NCI-H2227 (cell line): ENCODE results near the gene ORMDL1.

Experiments
- DNase-seq: peaks from one replicate; lab custom pipeline; 2025; ENCODE audit not compliant: unreplicated experiment; lab: John Stamatoyannopoulos, UW

ORMDL1 gene, protein sequence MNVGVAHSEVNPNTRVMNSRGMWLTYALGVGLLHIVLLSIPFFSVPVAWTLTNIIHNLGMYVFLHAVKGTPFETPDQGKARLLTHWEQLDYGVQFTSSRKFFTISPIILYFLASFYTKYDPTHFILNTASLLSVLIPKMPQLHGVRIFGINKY

DNA sequence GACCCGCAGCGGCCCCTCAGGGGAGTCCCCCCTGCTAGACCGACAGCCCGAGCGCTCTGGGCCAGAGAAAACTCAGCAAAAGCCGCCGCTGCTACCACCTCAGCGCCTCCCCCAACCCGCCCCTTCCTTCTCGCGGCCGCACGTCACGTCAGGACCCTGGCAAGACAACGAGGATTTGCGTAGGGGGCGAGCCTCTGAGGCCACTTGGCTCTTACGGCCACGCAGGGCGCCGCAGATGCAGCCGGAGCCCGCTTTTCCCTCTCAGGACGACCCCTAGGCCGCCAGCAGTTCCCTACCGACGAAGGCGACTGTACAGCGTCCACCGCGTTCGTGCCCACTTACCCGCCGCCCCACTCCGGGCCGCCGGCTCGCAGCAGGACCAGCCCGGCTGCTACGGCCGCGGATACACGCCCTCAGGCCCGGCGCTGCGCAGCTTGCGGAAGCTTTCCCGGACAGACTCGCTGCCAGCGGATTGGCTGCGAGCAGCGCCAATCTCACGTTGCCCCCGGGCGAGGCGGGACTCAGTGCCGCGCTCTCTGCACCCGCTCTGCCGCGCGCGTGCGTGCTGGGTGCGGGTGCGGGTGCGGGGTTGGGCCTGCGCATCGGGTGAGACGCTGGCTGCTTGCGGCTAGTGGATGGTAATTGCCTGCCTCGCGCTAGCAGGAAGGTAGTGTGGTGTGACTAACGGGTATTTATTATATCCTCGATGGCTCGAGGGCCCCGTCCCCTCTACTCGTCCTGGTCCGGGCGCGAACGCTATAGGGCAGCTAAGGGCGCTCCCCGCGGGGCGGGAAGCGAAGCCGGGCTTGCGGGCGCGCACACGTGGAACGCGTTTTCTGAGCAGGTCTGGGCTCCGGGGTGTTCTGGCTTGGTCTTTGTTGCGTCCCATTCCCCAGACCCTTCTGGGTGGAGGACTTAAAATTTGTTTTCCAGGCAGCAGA, at the start of gene ORMDL1, which contains the start of gene PMS1:
ORMDL1 (minus strand) TSS at position 413 of the 941 bp plus-strand sequence. CDS start 1,744 bp downstream, outside the sequence.
PMS1 (plus strand) TSS at position 524 of the 941 bp plus-strand sequence. CDS start 7,360 bp downstream, outside the sequence.
- peak; percentile 99 for DNase-seq

- DNase-seq = no peak
Measured at GRCh38 chr2:189830510-189830909, 46.4 kb upstream of the ORMDL1 start.

DNA sequence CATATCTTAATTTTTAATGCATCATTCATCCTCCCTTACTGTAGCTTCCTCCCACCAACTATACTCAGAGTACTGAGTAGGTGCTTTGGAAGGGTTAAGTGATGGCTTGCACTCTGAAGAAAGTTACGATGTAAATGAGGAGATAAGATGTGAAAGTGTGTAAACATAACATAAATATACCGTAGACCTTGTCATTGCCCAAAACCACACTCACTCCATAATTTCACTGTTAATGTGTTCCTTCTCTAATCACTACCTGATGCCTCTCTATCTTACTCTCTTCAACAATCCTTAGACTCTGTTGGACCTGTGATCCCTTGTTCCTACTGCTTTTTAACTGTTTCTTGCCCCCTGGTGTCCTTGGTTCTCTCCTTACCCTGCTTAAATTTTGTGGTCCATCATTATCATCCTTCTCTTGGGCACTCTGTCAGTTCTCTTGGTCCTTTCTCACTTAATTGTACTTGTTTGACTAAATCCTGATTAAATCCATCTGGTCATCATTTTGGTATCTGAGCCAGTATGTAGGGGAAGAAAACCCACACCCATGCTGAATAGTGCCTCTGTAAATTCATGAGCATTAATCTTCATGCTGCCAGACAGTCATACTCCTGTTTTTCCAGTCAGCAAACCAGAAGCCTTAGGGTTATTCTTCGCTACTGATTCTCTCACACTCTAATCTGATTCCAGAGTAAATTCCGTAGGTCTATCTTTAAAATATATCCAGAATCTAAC, 45.1 kb upstream of the ORMDL1 start:
- no peak for DNase-seq

DNA sequence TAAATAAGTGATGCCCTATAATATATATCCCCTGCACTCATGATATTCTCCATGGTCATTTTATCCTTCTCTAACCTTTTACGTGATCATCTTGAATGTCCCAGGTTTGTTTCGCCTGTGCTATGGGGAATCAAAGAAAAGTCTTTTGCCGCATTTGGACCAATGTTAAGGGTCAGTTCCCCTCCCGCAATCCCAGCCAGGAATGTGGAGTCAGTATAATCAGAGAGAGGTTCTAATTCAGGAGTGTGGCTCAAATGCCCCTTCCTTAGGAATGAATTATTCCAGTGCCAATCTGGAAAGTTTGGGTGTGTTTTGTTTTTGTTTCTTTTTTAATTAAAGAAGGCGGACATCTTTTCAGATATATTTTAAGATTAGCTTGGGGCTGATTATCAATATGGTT, 41.9 kb upstream of the ORMDL1 start:
- DNase-seq = no peak

DNA sequence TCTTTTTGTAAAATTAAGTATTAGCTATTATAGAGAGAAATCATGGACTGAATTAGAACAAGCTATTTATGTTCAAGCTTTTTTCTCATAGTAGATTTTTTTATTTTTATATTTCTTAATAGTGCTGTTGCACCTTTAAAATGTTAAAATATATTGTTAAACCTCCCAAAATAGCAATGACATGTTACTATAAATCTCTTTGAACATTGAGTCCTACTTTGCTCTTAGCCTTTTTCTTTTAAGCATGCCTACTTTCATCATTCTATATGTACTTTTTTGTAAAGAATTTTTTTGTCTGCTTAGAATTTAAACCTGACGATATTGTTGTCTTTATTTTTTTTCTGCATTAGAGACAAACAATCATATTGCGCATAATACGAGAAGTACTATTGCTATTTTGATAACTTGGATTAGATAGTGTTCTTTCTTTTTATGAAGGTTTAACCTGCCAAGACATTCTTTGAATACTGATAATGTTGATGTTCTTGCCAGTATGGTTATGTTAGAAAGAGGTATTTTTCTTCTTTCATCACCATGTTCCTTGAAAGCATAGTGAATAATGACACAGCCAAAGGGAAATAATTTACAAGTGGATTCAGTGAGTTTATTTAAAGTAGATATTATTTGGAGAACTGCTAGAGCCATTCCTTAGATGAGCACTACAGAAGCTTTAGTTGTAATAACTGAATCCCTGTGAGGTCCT, 40.7 kb upstream of the ORMDL1 start:
- no peak for DNase-seq

DNA sequence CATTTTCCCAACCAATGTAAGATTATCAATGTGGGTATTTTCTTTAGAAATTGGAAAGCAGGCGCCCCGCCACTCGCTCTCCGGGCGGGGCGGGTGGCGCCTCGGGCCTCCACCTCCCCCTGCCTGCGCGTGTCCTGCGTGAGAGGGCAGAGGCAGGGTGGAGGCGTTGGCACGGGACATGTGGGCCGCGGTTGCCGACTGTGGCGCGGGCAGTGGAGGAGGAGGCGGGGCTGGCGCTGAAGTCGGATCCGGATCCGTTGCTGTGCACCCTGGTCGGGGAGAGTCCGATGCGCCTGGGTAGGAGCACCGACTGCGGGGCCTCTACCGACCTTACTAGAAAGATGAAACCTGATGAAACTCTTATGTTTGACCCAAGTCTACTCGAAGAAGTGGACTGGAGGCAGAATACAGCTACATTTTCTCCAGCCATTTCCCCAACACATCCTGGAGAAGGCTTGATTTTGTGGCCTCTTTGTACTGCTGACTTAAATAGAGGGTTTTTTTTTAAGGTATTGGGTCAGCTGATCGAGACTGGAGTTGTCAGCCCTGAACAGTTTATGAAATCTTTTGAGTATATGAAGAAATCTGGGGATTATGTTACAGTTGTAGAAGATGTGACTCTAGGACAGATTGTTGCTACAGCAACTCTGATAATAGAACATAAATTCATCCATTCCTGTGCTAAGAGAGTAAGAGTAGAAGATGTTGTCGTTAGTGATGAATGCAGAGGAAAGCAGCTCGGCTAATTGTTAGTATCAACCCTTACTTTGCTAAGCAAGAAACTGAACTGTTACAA, 38.0 kb upstream of the ORMDL1 start:
- no peak for DNase-seq

DNA sequence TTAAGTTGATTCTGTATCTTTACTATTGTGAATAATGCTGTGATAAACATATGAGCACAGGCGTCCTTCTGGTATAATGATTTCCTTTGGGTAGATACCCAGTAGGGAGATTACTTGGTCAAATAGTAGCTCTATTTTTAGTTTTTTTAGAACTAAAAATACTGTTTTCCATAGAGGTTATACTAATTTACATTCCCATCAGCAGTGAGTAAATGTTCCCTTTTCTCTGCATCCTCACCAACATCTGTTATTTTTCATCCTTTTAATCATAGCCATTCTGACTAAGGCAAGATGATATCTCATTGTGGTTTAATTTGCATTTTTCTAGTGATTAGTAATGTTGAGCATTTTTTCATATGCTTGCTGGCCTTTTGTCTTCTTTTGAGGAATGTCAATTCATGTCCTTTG, 35.2 kb upstream of the ORMDL1 start:
- DNase-seq = no peak

DNA sequence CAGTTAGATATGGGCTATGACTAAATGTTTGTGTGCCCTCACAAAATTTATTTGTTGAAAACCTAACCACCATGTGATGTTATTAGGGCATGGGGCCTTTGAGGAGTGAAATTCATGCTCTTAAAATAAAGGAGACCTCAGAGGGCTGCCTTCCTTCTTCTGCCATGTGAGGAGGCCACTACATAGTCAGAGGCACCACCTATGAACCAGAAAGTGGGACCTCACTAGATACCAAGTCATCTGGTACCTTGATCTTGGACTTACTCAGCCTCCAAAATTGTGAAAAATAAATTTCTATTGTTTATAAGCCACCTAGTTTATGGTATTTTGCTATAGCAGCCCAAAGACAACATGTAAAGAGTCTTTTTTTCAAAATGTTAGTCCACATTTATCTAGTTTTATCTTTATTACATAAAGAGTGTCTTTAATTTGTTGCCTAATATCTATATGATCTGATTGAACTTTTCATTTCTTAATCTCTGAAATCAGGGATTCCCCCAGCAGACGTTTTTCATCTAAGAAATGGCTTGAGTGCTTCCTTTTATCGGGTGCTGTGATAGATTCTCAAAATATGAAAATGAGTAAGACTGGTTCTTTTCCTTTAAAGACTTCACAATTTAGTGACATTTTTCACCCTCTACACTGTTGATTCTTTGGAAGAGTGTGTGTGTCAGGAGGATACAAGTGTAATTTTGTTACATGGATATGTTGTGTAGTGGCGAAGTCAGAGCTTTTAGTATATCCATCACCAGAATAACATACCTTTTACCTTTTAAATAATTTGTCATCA, 34.3 kb upstream of the ORMDL1 start:
- no peak for DNase-seq

DNA sequence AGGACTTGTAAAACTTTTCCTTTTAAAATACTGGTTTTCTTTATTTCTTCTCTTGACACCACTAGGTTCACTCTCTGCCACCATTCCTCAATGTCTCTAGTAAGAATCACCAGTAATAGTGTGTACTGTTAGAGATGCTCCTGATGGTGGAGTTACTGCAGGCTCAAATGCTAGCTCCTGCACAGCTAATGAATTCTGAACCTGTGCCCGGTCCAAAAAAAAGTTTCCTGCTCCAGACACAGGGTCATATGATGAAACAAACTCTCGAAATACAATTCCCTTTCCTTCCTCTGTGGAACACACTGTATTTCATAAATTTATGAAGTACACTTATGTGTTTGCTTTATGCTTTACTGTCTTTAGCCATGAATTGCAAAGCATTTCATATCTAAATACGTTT, 19.3 kb upstream of the ORMDL1 start:
- DNase-seq = no peak

GRCh38 chr2:189802396-189802912, 18.3 kb upstream of the ORMDL1 start:
- DNase-seq = no peak

DNA sequence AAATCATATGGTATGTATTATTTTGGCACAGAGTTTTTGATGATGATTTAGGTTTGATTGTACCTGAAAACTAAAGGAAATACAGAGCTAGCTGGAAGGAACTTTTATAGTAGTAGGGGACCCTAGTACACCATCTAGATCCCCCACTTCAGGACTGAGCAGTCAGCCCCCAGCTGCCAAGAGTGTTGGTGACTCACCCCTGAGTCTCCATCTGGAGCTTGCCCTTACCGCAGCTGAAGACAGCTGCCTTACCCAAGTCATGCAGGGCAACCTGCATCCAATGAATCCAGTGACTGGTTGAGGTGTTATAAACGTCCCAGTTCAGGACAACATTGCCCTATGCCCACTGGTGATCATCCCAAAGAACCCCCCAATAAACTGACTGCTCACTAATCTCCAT, 15.4 kb upstream of the ORMDL1 start:
- no peak for DNase-seq

- DNase-seq = no peak
Measured at GRCh38 chr2:189799030-189799331, 14.8 kb upstream of the ORMDL1 start.

GRCh38 chr2:189798312-189799029, 14.3 kb upstream of the ORMDL1 start:
- DNase-seq = peak; percentile 20

GRCh38 chr2:189797902-189798301, 13.8 kb upstream of the ORMDL1 start:
- no peak for DNase-seq

DNA sequence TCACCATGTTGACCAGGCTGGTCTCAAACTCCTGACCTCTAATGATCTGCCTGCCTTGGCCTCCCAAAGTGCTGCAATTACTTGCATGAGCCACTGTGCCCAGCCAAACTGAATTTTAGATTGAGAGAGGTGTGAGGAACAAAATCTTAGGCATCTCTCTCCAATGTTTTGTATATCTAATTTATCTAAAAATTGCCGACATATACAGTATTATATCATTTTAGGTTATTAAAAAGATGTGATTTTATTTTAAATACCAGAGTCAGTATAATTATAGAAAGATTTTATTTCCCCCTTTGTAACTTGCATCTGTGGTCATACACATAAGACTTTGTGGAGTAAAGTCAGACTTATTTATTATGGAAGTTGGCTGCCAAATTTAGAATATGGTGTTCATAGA, 10.2 kb upstream of the ORMDL1 start:
- DNase-seq = no peak

GRCh38 chr2:189791338-189792042, 7.4 kb upstream of the ORMDL1 start:
- no peak for DNase-seq

GRCh38 chr2:189783451-189783926, 650 bp downstream of the ORMDL1 start:
- DNase-seq = peak; percentile 69

DNA sequence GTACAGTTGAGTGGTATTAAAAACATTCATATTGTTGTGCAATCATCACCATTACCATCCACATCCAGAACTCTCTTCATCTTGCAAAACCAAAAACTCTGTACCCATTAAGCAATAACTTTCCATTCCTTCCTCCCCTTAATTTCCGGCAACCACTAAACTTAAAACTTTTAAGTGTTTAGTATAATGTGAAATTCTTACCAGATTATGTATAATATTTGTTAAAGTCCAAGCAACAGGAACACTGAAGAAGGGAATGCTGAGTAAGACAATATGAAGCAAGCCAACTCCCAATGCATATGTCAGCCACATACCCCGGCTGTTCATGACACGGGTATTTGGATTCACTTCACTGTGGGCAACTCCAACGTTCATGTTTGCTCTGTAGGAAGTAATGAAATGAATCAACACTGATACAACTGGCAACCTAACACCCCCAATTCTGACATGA, 1.9 kb downstream of the ORMDL1 start:
- no peak for DNase-seq
